ENCODE results near the gene SLAMF6. TPM values are rescaled to one million over a fixed set of nuclear protein-coding genes. Genes with fewer than 3 reads are reported as not detected.
"Not testable (repeated sequence)": the region's sequence is repeated elsewhere in the genome, so short reads cannot be mapped to it uniquely, and the experiment has no call there.

The SLAMF6 gene
- total RNA-seq, 1 experiment from 2014 or later: not detected

GRCh38 chr1:160503087-160503486, 20.0 kb downstream of the SLAMF6 start:
- H3K27ac ChIP-seq (ENCODE audit: low read depth, low read length, poor library complexity, severe bottlenecking): no peak overlapping the region
- no peaks in the 10 kb centered on the region for H3K36me3 ChIP-seq (ENCODE audit: insufficient read depth, low read length, poor library complexity, severe bottlenecking)
- H3K4me3 ChIP-seq (ENCODE audit: low read depth, low read length, poor library complexity, severe bottlenecking): no peak overlapping the region
- POLR2A ChIA-PET (ENCODE audit: low non-redundant PET): no interaction called here
- TF ChIP-seq CTCF (conservative IDR thresholded peaks at IDR 0.05; ENCODE audit: low read depth, low read length) (no peak), EZH2 (IDR thresholded peaks at IDR 0.05; ENCODE audit: borderline replicate concordance, low read depth, low read length, poor library complexity, severe bottlenecking) (no peak)
- CTCF ChIA-PET: no interaction called here
- intact Hi-C loops (cut with micrococcal nuclease; ENCODE audit: unreplicated experiment): no loop called here
- H3K27me3 ChIP-seq (replicated peaks; ENCODE audit: insufficient read depth, low read depth, low read length, poor library complexity): no peaks in the 10 kb centered on the region
- BruUV-seq (replicated peaks): no TSS peak
- peaks cover 20% of the 10 kb centered on the region for H3K9me3 ChIP-seq (ENCODE audit: low read depth, low read length, poor library complexity, severe bottlenecking)
- H3K4me1 ChIP-seq (ENCODE audit: insufficient read depth, low read length, poor library complexity, severe bottlenecking): no peaks in the 10 kb centered on the region
- DNase-seq (ENCODE audit: low spot score): no peak

- intact Hi-C loops (cut with micrococcal nuclease; ENCODE audit: unreplicated experiment): no loop called here
- Histone ChIP-seq H3K27me3 (replicated peaks; ENCODE audit: insufficient read depth, low read depth, low read length, poor library complexity) (no peaks in the 10 kb centered on the region), H3K4me3 (ENCODE audit: low read depth, low read length, poor library complexity, severe bottlenecking) (no peak overlapping the region), H3K4me1 (ENCODE audit: insufficient read depth, low read length, poor library complexity, severe bottlenecking) (no peaks in the 10 kb centered on the region), H3K36me3 (ENCODE audit: insufficient read depth, low read length, poor library complexity, severe bottlenecking) (no peaks in the 10 kb centered on the region), H3K27ac (ENCODE audit: low read depth, low read length, poor library complexity, severe bottlenecking) (no peak overlapping the region), H3K9me3 (ENCODE audit: low read depth, low read length, poor library complexity, severe bottlenecking) (peaks cover 12% of the 10 kb centered on the region)
- no peak for TF ChIP-seq EZH2 (IDR thresholded peaks at IDR 0.05; ENCODE audit: borderline replicate concordance, low read depth, low read length, poor library complexity, severe bottlenecking)
- no peak for TF ChIP-seq CTCF (conservative IDR thresholded peaks at IDR 0.05; ENCODE audit: low read depth, low read length)
- CTCF ChIA-PET: no interaction called here
- no peak for DNase-seq (ENCODE audit: low spot score)
- BruUV-seq (replicated peaks): no TSS peak
- POLR2A ChIA-PET (ENCODE audit: low non-redundant PET): no interaction called here
Observed at GRCh38 chr1:160500321-160500990, 22.6 kb downstream of the SLAMF6 start.

GRCh38 chr1:160499631-160500030, 23.4 kb downstream of the SLAMF6 start:
- intact Hi-C loops (cut with micrococcal nuclease; ENCODE audit: unreplicated experiment): no loop called here
- BruUV-seq (replicated peaks): no TSS peak
- Histone ChIP-seq H3K27ac (ENCODE audit: low read depth, low read length, poor library complexity, severe bottlenecking) (no peak overlapping the region), H3K4me3 (ENCODE audit: low read depth, low read length, poor library complexity, severe bottlenecking) (no peak overlapping the region), H3K9me3 (ENCODE audit: low read depth, low read length, poor library complexity, severe bottlenecking) (peaks cover 12% of the 10 kb centered on the region), H3K27me3 (replicated peaks; ENCODE audit: insufficient read depth, low read depth, low read length, poor library complexity) (no peaks in the 10 kb centered on the region), H3K36me3 (ENCODE audit: insufficient read depth, low read length, poor library complexity, severe bottlenecking) (no peaks in the 10 kb centered on the region), H3K4me1 (ENCODE audit: insufficient read depth, low read length, poor library complexity, severe bottlenecking) (no peaks in the 10 kb centered on the region)
- no peak for DNase-seq (ENCODE audit: low spot score)
- POLR2A ChIA-PET (ENCODE audit: low non-redundant PET): no interaction called here
- CTCF ChIA-PET: no interaction called here
- no peak for TF ChIP-seq EZH2 (IDR thresholded peaks at IDR 0.05; ENCODE audit: borderline replicate concordance, low read depth, low read length, poor library complexity, severe bottlenecking)
- no peak for TF ChIP-seq CTCF (conservative IDR thresholded peaks at IDR 0.05; ENCODE audit: low read depth, low read length)

- H3K4me1 ChIP-seq (ENCODE audit: insufficient read depth, low read length, poor library complexity, severe bottlenecking); intact Hi-C loops (cut with micrococcal nuclease; ENCODE audit: unreplicated experiment); H3K27me3 ChIP-seq (replicated peaks; ENCODE audit: insufficient read depth, low read depth, low read length, poor library complexity); DNase-seq (ENCODE audit: low spot score); BruUV-seq (replicated peaks); POLR2A ChIA-PET (ENCODE audit: low non-redundant PET); H3K36me3 ChIP-seq (ENCODE audit: insufficient read depth, low read length, poor library complexity, severe bottlenecking); H3K27ac ChIP-seq (ENCODE audit: low read depth, low read length, poor library complexity, severe bottlenecking); CTCF ChIA-PET; H3K4me3 ChIP-seq (ENCODE audit: low read depth, low read length, poor library complexity, severe bottlenecking): not testable (repeated sequence)
- peaks cover 12% of the 10 kb centered on the region for H3K9me3 ChIP-seq (ENCODE audit: low read depth, low read length, poor library complexity, severe bottlenecking)
Observed at GRCh38 chr1:160498301-160499065, 24.6 kb downstream of the SLAMF6 start.
